H1 (cell line): ENCODE data around the gene STYXL1.

ENCODE experiments used
- BRCA1 ChIP-seq: IDR thresholded peaks from 2 replicates; pipeline ENCODE4 v1.6.1; 2012; ENCODE audit warnings: low read depth, low read length, improper control_type of control experiment
- CTCF ChIP-seq, 3 experiments: IDR thresholded peaks; 1 replicate in 2 of 3; 2 replicates in 1 of 3; pipeline versions ENCODE4 v1.5.1 to v1.6.1; 2011; ENCODE audit warnings: low read length in 3 of 3, mild to moderate bottlenecking in 3 of 3, inconsistent platforms in 2 of 3, low read depth in 1 of 3, moderate library complexity in 1 of 3; ENCODE audit not compliant: insufficient read depth in 1 of 3; ENCODE audit errors: control extremely low read depth in 1 of 3
- EP300 ChIP-seq, 2 experiments: IDR thresholded peaks; 1 replicate in 1 of 2; 2 replicates in 1 of 2; pipeline ENCODE4 v1.6.1; 2011 to 2012; ENCODE audit warnings: low read depth in 2 of 2, low read length in 2 of 2, mild to moderate bottlenecking in 2 of 2, borderline replicate concordance in 1 of 2, inconsistent platforms in 1 of 2, moderate library complexity in 1 of 2
- EZH2 ChIP-seq: fragments of 200-600 bp; sonication (generic); IDR thresholded peaks from 2 replicates; pipeline ENCODE4 v1.7.1; 2012; ENCODE audit warnings: low read depth, mild to moderate bottlenecking, moderate library complexity, low read length, inconsistent platforms; ENCODE audit not compliant: severe bottlenecking
- KDM1A ChIP-seq: fragments of 200-600, 300-600 bp; sonication (generic); IDR thresholded peaks from 2 replicates; pipeline ENCODE4 v1.7.1; 2016; ENCODE audit warnings: mild to moderate bottlenecking, low read length, borderline replicate concordance
- MAX ChIP-seq: IDR thresholded peaks from 2 replicates; pipeline ENCODE4 v1.6.1; 2012; ENCODE audit warnings: inconsistent platforms
- NRF1 ChIP-seq: IDR thresholded peaks from 2 replicates; pipeline ENCODE4 v1.6.1; 2011; ENCODE audit warnings: mild to moderate bottlenecking, low read depth, low read length, improper control_type of control experiment
- SIN3A ChIP-seq, 2 experiments: IDR thresholded peaks in 1 of 2; conservative IDR thresholded peaks in 1 of 2; 2 replicates each; pipeline ENCODE4 v1.6.1; 2011 to 2012; ENCODE audit warnings: low read length in 2 of 2, improper control_type of control experiment in 1 of 2, low read depth in 1 of 2, mild to moderate bottlenecking in 1 of 2
- TF ChIP-seq, protein P1 (sequence below): IDR thresholded peaks from 2 replicates; pipeline ENCODE4 v1.6.1; 2011; ENCODE audit warnings: low read depth, mild to moderate bottlenecking, low read length; ENCODE audit not compliant: insufficient read depth
- TF ChIP-seq, protein P2 (sequence below): IDR thresholded peaks from 2 replicates; pipeline ENCODE4 v1.6.1; 2012; ENCODE audit warnings: low read length, inconsistent platforms

DNA sequence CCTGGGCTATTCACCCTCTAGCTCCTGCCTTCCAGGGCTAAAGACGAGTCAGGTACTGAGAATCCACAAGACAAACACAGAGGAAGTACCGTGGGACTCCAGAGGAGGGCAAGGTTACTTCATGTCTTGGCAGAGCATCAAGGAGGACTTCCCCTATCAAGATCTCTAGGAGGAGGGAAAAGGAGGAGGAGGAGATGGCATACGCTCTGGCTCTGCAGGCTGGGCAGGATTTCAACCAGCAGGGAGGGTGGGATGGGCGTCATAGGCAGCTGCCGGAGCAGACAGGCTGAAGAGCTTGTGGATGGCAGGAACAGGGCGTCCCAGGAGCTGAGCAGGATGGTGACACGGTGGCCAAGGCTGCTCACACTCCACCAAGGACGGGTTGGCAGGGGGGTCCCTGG lies 21.4 kb upstream of the STYXL1 start:
- TF ChIP-seq EP300 (IDR thresholded peaks at IDR 0.05; ENCODE audit: borderline replicate concordance in 1 of 2, low read depth in 2 of 2, low read length in 2 of 2): no peak
- peak; percentile 32 to 69 (median 67) for TF ChIP-seq CTCF (IDR thresholded peaks at IDR 0.05; ENCODE audit: control extremely low read depth in 1 of 3, insufficient read depth in 1 of 3, low read depth in 1 of 3, low read length in 3 of 3)
- no peak for TF ChIP-seq SIN3A (conservative IDR thresholded peaks at IDR 0.05 in 1 of 2, IDR thresholded peaks at IDR 0.05 in 1 of 2; ENCODE audit: low read depth in 1 of 2, low read length in 2 of 2)
- TF ChIP-seq, protein P1, sequence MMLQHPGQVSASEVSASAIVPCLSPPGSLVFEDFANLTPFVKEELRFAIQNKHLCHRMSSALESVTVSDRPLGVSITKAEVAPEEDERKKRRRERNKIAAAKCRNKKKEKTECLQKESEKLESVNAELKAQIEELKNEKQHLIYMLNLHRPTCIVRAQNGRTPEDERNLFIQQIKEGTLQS: no peak
- TF ChIP-seq KDM1A: no peak
- TF ChIP-seq, protein P2, sequence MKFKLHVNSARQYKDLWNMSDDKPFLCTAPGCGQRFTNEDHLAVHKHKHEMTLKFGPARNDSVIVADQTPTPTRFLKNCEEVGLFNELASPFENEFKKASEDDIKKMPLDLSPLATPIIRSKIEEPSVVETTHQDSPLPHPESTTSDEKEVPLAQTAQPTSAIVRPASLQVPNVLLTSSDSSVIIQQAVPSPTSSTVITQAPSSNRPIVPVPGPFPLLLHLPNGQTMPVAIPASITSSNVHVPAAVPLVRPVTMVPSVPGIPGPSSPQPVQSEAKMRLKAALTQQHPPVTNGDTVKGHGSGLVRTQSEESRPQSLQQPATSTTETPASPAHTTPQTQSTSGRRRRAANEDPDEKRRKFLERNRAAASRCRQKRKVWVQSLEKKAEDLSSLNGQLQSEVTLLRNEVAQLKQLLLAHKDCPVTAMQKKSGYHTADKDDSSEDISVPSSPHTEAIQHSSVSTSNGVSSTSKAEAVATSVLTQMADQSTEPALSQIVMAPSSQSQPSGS: no peak
- TF ChIP-seq MAX: no peak
- TF ChIP-seq BRCA1: no peak
- no peak for TF ChIP-seq NRF1
- TF ChIP-seq EZH2: no peak
